Psoas muscle (tissue), 8 donors: ENCODE measurements around the gene SLC9A1. TPM values are rescaled to one million over a fixed set of nuclear protein-coding genes. Genes with fewer than 3 reads are reported as not detected.

Source experiments
- ATAC-seq, 4 donors: fragments of 200-7000 bp; cut with Tn5 transposase; one replicate each; pipeline ENCODE4 v1.9.1; 2020; ENCODE audit warnings: moderate library complexity in 3 of 4, mild to moderate bottlenecking in 2 of 4
- DNase-seq, 2 donors: peaks; one replicate each; pipeline ENCODE4 v3.0.0-alpha.2; 2020
- H3K27ac ChIP-seq: fragments of 200-600 bp; one replicate; pipeline ENCODE4 v1.8.0; 2022
- H3K27me3 ChIP-seq, 3 donors: fragments of 200-600 bp in 1 of 3; one replicate each; pipeline versions ENCODE4 v1.6.1 to v1.8.0; 2013 to 2022; ENCODE audit warnings: low read length in 2 of 3, mild to moderate bottlenecking in 2 of 3, moderate library complexity in 1 of 3; ENCODE audit not compliant: insufficient read depth in 3 of 3
- H3K36me3 ChIP-seq, 2 donors: fragments of 200-600 bp in 1 of 2; one replicate each; pipeline versions ENCODE4 v1.6.1 to v1.8.0; 2013 to 2022; ENCODE audit warnings: low read depth in 1 of 2, mild to moderate bottlenecking in 1 of 2, moderate library complexity in 1 of 2; ENCODE audit not compliant: insufficient read depth in 1 of 2
- H3K4me1 ChIP-seq: fragments of 200-600 bp; one replicate; pipeline ENCODE4 v1.8.0; 2022
- H3K4me3 ChIP-seq: fragments of 200-600 bp; one replicate; pipeline ENCODE4 v1.8.0; 2022; ENCODE audit warnings: mild to moderate bottlenecking
- H3K9me3 ChIP-seq: fragments of 200-600 bp; one replicate; pipeline ENCODE4 v1.8.0; 2022
- WGBS, 3 donors: extraction: QIAGEN DNeasy Blood & Tissue Kit; methylation state at CpG; one replicate each; pipeline versions ENCODE4 v1.1.6 to v1.1.7; 2013; 5-methylcytosine and 5-hydroxymethylcytosine counted together
- intact Hi-C, 2 donors: fragments of 100-400 bp; cut with DNase I; formaldehyde crosslinking; loops; one replicate each; pipeline versions ENCODE4 v1.11.0 to v1.14.2; 2022
- polyA plus RNA-seq, 3 donors: library from polyadenylated mRNA; stranded (reverse); fragments of 200-250 nt; gene quantifications; one replicate each; pipeline ENCODE4 v1.2.3, GENCODE V29; 2013
- total RNA-seq, 4 donors: library from RNA; stranded (reverse); fragmentation: NEBNext Ultra II Directional in 2 of 4; extraction: Animal tissue kit (Norgen Biotek cat#: 25700) in 2 of 4; gene quantifications; one replicate each; pipeline versions ENCODE4 v1.2.1 to v1.2.4, GENCODE V29; 2021 to 2023
- TF ChIP-seq, protein P1 (sequence below): fragments of 200-600 bp; IDR thresholded peaks from one replicate; pipeline ENCODE4 v1.8.0; 2022; ENCODE audit warnings: antibody characterized with exemption
- donor health status: healthy with polysubstance abuse.
- donor health status: DM: no; HTN: no; CAD: no; lungs with moderate emphysema.
- donor health status: Bipolar disorder and iron deficiency.
- donor health status: healthy.
- donor health status: DM: yes; HTN: yes; CAD: no.
- donor health status: DM: no; HTN: no; CAD: no.
- donor health status: DM: no; HTN: no; CAD: no.
- donor health status: DM: yes; HTN: yes; CAD: no.

The SLC9A1 gene
- total and polyA plus RNA-seq, 7 donors: 2.3 to 17.0 (median 5.9) TPM

DNA sequence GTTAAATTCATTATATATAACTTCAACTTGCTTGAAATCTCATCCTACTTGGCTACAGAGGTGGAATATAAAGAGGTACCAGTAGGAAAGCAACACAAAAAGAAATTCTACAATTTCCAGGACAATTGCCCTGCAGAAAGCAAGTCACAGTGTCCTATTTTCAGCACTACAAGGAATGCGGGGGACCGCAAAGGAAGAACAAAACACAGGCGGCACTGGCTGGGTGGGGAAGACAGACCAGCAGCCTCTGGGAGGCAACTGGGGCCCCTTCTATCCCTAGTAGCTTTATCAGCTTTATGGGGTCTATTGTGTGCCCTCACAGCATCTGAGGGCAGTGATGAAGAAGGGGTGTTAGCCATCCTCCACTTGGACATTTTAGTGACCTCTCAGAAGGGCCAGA is 30.5 kb downstream of the SLC9A1 start:
- DNase-seq (no peak), ATAC-seq (no peak)

DNA sequence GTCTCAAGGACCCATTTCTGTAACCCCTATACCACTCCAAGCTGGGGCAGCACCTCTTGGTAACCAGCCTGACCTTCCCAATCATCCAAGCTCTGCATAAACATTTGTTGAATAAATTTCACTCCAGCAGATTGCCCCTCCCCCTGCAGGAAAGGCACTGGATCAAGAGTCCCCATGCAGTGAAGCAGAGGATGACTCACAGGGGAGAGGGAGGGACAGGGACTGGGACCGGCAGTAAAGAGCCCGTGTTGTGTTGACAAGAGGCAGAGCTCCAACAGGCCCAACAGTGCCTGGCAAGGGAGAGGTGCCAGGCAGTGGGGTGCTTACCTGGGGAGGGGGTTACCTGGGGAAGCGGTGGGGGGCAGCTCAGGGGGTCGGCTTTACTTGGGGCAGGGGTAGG is 32.3 kb downstream of the SLC9A1 start:
- Histone ChIP-seq H3K9me3 (no peaks in the 10 kb centered on the region), H3K4me3 (no peak overlapping the region), H3K27ac (peak overlapping the region; percentile 58), H3K36me3 (no peaks in the 10 kb centered on the region), H3K4me1 (peaks cover 30% of the 10 kb centered on the region), H3K27me3 (no peaks in the 10 kb centered on the region)
- intact Hi-C loops: no loop called here
- DNase-seq (peak in 1 of 2 donors; percentile 61), ATAC-seq (peak; percentile 69 to 75 (median 72))
- TF ChIP-seq, protein P1, sequence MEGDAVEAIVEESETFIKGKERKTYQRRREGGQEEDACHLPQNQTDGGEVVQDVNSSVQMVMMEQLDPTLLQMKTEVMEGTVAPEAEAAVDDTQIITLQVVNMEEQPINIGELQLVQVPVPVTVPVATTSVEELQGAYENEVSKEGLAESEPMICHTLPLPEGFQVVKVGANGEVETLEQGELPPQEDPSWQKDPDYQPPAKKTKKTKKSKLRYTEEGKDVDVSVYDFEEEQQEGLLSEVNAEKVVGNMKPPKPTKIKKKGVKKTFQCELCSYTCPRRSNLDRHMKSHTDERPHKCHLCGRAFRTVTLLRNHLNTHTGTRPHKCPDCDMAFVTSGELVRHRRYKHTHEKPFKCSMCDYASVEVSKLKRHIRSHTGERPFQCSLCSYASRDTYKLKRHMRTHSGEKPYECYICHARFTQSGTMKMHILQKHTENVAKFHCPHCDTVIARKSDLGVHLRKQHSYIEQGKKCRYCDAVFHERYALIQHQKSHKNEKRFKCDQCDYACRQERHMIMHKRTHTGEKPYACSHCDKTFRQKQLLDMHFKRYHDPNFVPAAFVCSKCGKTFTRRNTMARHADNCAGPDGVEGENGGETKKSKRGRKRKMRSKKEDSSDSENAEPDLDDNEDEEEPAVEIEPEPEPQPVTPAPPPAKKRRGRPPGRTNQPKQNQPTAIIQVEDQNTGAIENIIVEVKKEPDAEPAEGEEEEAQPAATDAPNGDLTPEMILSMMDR: no peak
- WGBS, 3 donors: 53 to 60% (median 55%) methylated on average over 4 of the region's 4 CpGs

More for the DNA sequence above, 30.5 kb downstream of the SLC9A1 start:
- WGBS, 3 donors: 91 to 97% (median 93%) methylated on average over 3 of the region's 3 CpGs
- H3K4me3 ChIP-seq: no peak overlapping the region
- H3K36me3 ChIP-seq: no peaks in the 10 kb centered on the region
- H3K4me1 ChIP-seq: peaks cover 17% of the 10 kb centered on the region
- H3K27me3 ChIP-seq: no peaks in the 10 kb centered on the region
- H3K27ac ChIP-seq: no peak overlapping the region
- intact Hi-C loops: no loop called here
- TF ChIP-seq, protein P1: no peak
- H3K9me3 ChIP-seq: no peaks in the 10 kb centered on the region

DNA sequence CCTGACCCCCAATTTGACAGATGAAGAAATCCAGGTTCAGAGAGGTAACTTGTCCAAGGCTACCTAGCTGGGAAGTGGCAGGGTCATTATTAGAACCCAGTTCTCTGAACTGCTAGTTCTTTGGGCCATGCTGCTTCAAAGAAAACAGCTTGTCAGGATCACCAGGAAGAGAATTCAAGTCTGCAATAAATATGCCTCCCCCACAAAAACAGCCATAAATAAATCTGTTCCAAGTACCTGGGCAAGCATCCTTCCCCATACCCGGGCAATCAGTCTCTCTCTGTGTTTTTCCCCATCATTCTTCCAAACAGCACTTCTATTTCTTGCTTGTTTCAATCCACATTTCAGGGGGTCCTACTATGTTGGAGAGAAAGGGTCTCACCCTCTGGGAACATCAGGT is 34.1 kb downstream of the SLC9A1 start:
- no peak overlapping the region for H3K4me3 ChIP-seq
- no peaks in the 10 kb centered on the region for H3K9me3 ChIP-seq
- TF ChIP-seq, protein P1: no peak
- no peaks in the 10 kb centered on the region for H3K27me3 ChIP-seq
- intact Hi-C loops: no loop called here
- no peaks in the 10 kb centered on the region for H3K36me3 ChIP-seq
- H3K4me1 ChIP-seq: peaks cover 40% of the 10 kb centered on the region
- DNase-seq (no peak), ATAC-seq (no peak)
- 63 to 80% (median 78%) methylated on average over 1 of the region's 1 CpG for WGBS, 3 donors
- H3K27ac ChIP-seq: peak overlapping the region; percentile 81

DNA sequence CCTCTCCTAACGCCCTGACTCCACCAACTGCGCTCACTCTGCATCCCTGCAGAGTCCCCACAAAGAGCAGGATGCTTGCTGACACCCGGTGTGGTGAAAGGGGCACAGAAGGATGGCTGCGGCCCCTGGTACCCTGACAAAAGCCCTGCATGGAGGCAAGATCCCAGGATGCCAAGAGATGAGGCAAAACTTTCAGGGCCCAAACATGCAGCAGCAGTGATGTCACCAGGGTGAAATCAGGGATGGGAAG is 36.6 kb downstream of the SLC9A1 start:
- no peaks in the 10 kb centered on the region for H3K36me3 ChIP-seq
- intact Hi-C loops: loop anchor here (5.0 kb wide), 1 partner anchor 34 kb away; no protein-coding TSS in a partner anchor
- peaks cover 44% of the 10 kb centered on the region for H3K4me1 ChIP-seq
- no peaks in the 10 kb centered on the region for H3K27me3 ChIP-seq
- 75 to 91% (median 79%) methylated on average over 4 of the region's 4 CpGs for WGBS, 3 donors
- TF ChIP-seq, protein P1: no peak
- peak overlapping the region; percentile 46 for H3K27ac ChIP-seq
- DNase-seq (no peak), ATAC-seq (no peak)
- no peaks in the 10 kb centered on the region for H3K9me3 ChIP-seq
- no peak overlapping the region for H3K4me3 ChIP-seq

DNA sequence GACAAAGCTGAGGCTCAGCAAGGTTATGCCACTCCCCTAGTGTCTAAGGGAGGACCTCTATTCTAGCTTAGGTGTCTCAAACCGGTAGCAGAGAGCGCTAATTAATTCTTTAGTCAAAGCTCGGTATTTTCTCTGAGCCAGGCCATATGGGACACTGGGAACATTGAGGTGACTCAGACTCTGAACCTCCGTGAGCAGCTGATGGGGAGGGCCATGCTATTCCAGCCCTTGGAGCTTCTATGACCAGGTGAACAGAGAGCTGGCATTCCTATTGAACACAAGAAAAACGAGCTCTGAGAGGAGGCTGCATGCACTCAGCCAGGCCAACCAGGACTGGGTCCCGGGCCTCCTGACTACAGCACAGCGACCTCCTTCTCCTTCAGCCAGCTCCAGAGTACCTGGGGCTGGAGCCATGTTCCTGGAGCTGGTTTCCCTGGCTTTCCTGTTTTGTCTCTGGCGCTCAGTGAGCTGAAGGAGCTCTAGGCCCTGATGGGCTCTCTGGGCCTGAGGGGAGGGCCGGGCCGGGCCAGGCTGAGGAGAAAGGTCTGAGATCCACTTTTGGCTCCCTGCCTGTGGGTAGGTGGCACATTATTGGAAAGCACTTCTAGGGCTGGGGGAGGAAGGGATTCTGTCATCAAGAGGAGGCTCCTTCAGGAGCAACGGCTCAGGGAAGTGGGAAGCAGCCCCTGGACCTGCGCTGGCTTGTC is 37.0 kb downstream of the SLC9A1 start:
- Histone ChIP-seq H3K27ac (peak overlapping the region; percentile 46), H3K9me3 (no peaks in the 10 kb centered on the region), H3K27me3 (no peaks in the 10 kb centered on the region), H3K36me3 (no peaks in the 10 kb centered on the region), H3K4me3 (no peak overlapping the region), H3K4me1 (peaks cover 42% of the 10 kb centered on the region)
- DNase-seq (no peak), ATAC-seq (peak in 2 of 4 donors; percentile 42 to 47)
- TF ChIP-seq, protein P1: no peak
- 81 to 85% (median 81%) methylated on average over 12 of the region's 12 CpGs for WGBS, 3 donors
- intact Hi-C loops: loop anchor here (5.0 kb wide), 1 partner anchor 34 kb away; no protein-coding TSS in a partner anchor
